KBM-7 (cell line): ENCODE results near the gene B3GALT2.
A peak's percentile ranks its signal among the peaks of the same experiment; 100 is the strongest.

Experiments used
- DNase-seq: peaks from one replicate; pipeline ENCODE4 v3.0.0-alpha.2; 2015
- in situ Hi-C: fragments of 300-500 bp; cut with MboI; formaldehyde crosslinking; loops from 2 replicates; pipeline ENCODE4 v1.14.3; 2020; ENCODE audit warnings: low sequenced_read_pairs, low pct_unique_long_range_greater_than_20kb, mixed read lengths

The B3GALT2 gene

GRCh38 chr1:193185211-193185610 is 1.2 kb downstream of the B3GALT2 start:
- no peak for DNase-seq
- in situ Hi-C loops = no loop called here

- in situ Hi-C loops = no loop called here
- DNase-seq = no peak
Observed at GRCh38 chr1:193184776-193185175, 1.6 kb downstream of the B3GALT2 start.

- DNase-seq = peak; percentile 57
- in situ Hi-C loops = no loop called here
Observed at GRCh38 chr1:193183019-193183627, 3.3 kb downstream of the B3GALT2 start.

- in situ Hi-C loops = no loop called here
Observed at GRCh38 chr1:193181985-193182384, 4.4 kb downstream of the B3GALT2 start.

GRCh38 chr1:193181536-193181935 is 4.9 kb downstream of the B3GALT2 start:
- in situ Hi-C loops = no loop called here

More at GRCh38 chr1:193181985-193182384, 4.4 kb downstream of the B3GALT2 start:
- DNase-seq = no peak

GRCh38 chr1:193179094-193179493 is 7.3 kb downstream of the B3GALT2 start:
- in situ Hi-C loops = no loop called here
- no peak for DNase-seq

More at GRCh38 chr1:193181536-193181935, 4.9 kb downstream of the B3GALT2 start:
- DNase-seq = no peak

GRCh38 chr1:193176788-193177187 is 9.6 kb downstream of the B3GALT2 start:
- DNase-seq = no peak
- in situ Hi-C loops = no loop called here

GRCh38 chr1:193176113-193176512 is 10.3 kb downstream of the B3GALT2 start:
- in situ Hi-C loops = no loop called here
- DNase-seq = no peak

GRCh38 chr1:193157360-193157759 is 29.1 kb downstream of the B3GALT2 start:
- in situ Hi-C loops = no loop called here
- no peak for DNase-seq

- in situ Hi-C loops = no loop called here
- DNase-seq = no peak
Observed at GRCh38 chr1:193156822-193157142, 29.6 kb downstream of the B3GALT2 start.

GRCh38 chr1:193156117-193156821 is 30.1 kb downstream of the B3GALT2 start:
- DNase-seq = no peak
- in situ Hi-C loops = no loop called here

GRCh38 chr1:193144999-193145398 is 41.4 kb downstream of the B3GALT2 start:
- in situ Hi-C loops = no loop called here
- DNase-seq = no peak

GRCh38 chr1:193144361-193144938 is 42.0 kb downstream of the B3GALT2 start:
- in situ Hi-C loops = no loop called here
- no peak for DNase-seq

- DNase-seq = no peak
- in situ Hi-C loops = no loop called here
Observed at GRCh38 chr1:193143285-193143684, 43.1 kb downstream of the B3GALT2 start.

GRCh38 chr1:193142409-193142808 is 44.0 kb downstream of the B3GALT2 start:
- in situ Hi-C loops = no loop called here
- no peak for DNase-seq

GRCh38 chr1:193141804-193142203 is 44.6 kb downstream of the B3GALT2 start:
- in situ Hi-C loops = no loop called here

GRCh38 chr1:193140254-193140653 is 46.2 kb downstream of the B3GALT2 start:
- in situ Hi-C loops = no loop called here
- no peak for DNase-seq

More at GRCh38 chr1:193141804-193142203, 44.6 kb downstream of the B3GALT2 start:
- no peak for DNase-seq

- DNase-seq = no peak
- in situ Hi-C loops = no loop called here
Observed at GRCh38 chr1:193131266-193131860, 55.0 kb downstream of the B3GALT2 start.
